Retinal pigment epithelial cell (primary cell): ENCODE results near the gene TSPAN19.

ENCODE experiments used
- DNase-seq: peaks from one replicate; pipeline ENCODE4 v3.0.0-alpha.2; 2010; ENCODE audit warnings: low read depth
- H3K4me3 ChIP-seq: 2 replicates; pipeline ENCODE4 v1.5.1; 2011; ENCODE audit warnings: mild to moderate bottlenecking, low read length, control low read depth, moderate library complexity
- CTCF ChIP-seq: conservative IDR thresholded peaks from 2 replicates; pipeline ENCODE4 v1.5.1; 2011; ENCODE audit warnings: low read depth, low read length, control low read depth, inconsistent platforms

The TSPAN19 gene

GRCh38 chr12:84973026-84973425 lies 63.1 kb downstream of the TSPAN19 start:
- DNase-seq: no peak
- TF ChIP-seq CTCF: no peak
- H3K4me3 ChIP-seq: no peak overlapping the region

GRCh38 chr12:84969226-84969625 lies 66.9 kb downstream of the TSPAN19 start:
- peak; percentile 58 for DNase-seq
- no peak for TF ChIP-seq CTCF
- H3K4me3 ChIP-seq: no peak overlapping the region
